H1 (cell line): ENCODE measurements around the gene C9orf50. TPM values are rescaled to one million over a fixed set of nuclear protein-coding genes. Genes with fewer than 3 reads are reported as not detected.

Source experiments
- CTCF ChIA-PET: fragments of 300-600 bp; sonication (Branson Sonifier 250); formaldehyde crosslinking; loops from one replicate; lab custom pipeline; 2021; ENCODE audit not compliant: partially characterized antibody; lab: Charles Lee
- POLR2A ChIA-PET: fragments of 300-600 bp; sonication (Branson Sonifier 250); formaldehyde crosslinking; loops from one replicate; lab custom pipeline; 2021; ENCODE audit warnings: inconsistent platforms; ENCODE audit not compliant: partially characterized antibody; lab: Charles Lee
- DNase-seq, 2 experiments: peaks; one replicate each; pipeline versions ENCODE4 v3.0.0 to v3.0.0-alpha.2; 2010 to 2022; ENCODE audit warnings: low spot score in 2 of 2, low read depth in 1 of 2, mixed read lengths in 1 of 2
- FAIRE-seq: peaks from 2 replicates; lab custom pipeline; 2011; peaks lifted over from hg19 to GRCh38; lab: Jason Lieb, UNC
- H2AFZ ChIP-seq: 2 replicates; pipeline ENCODE4 v1.8.1; 2012; ENCODE audit warnings: low read length, inconsistent platforms
- H2AK5ac ChIP-seq: 2 replicates; pipeline ENCODE4 v1.6.1; 2013; ENCODE audit warnings: low read depth, low read length
- H2BK120ac ChIP-seq: replicated peaks from 2 replicates; pipeline ENCODE3; 2013; ENCODE audit warnings: low read depth, low read length, inconsistent platforms
- H2BK12ac ChIP-seq: 2 replicates; pipeline ENCODE4 v1.6.1; 2013; ENCODE audit warnings: low read depth, low read length
- H2BK15ac ChIP-seq: 2 replicates; pipeline ENCODE4 v1.6.1; 2013; ENCODE audit warnings: low read length
- H2BK20ac ChIP-seq: 2 replicates; pipeline ENCODE4 v1.6.1; 2013; ENCODE audit warnings: low read length
- H2BK5ac ChIP-seq: 2 replicates; pipeline ENCODE4 v1.6.1; 2013; ENCODE audit warnings: low read depth, low read length
- H3K14ac ChIP-seq: 2 replicates; pipeline ENCODE4 v1.6.1; 2013; ENCODE audit warnings: inconsistent platforms; ENCODE audit not compliant: insufficient read length
- H3K18ac ChIP-seq: 2 replicates; pipeline ENCODE4 v1.6.1; 2013; ENCODE audit warnings: low read length; ENCODE audit errors: extremely low read depth
- H3K23ac ChIP-seq: 2 replicates; pipeline ENCODE4 v1.6.1; 2013; ENCODE audit warnings: inconsistent platforms; ENCODE audit not compliant: insufficient read length
- H3K23me2 ChIP-seq: 2 replicates; pipeline ENCODE4 v1.6.1; 2013; ENCODE audit warnings: low read depth, low read length
- H3K27ac ChIP-seq: 2 replicates; pipeline ENCODE4 v1.6.1; 2011; ENCODE audit warnings: low read depth, low read length, inconsistent platforms
- H3K27me3 ChIP-seq, 4 experiments: replicated peaks in 1 of 4; 1 replicate in 1 of 4; 2 replicates in 3 of 4; pipeline versions ENCODE4 v1.6.1 to v1.8.1; 2011 to 2013; ENCODE audit warnings: low read length in 3 of 4, mild to moderate bottlenecking in 3 of 4, inconsistent platforms in 2 of 4, mixed read lengths in 2 of 4, moderate library complexity in 1 of 4; ENCODE audit not compliant: control insufficient read depth in 3 of 4, insufficient read depth in 3 of 4; ENCODE audit errors: extremely low read depth in 1 of 4
- H3K36me3 ChIP-seq, 4 experiments: 2 replicates each; pipeline versions ENCODE4 v1.6.1 to v1.8.1; 2011 to 2013; ENCODE audit warnings: mild to moderate bottlenecking in 4 of 4, low read length in 3 of 4, moderate library complexity in 2 of 4, control low read depth in 1 of 4, inconsistent platforms in 1 of 4; ENCODE audit not compliant: insufficient read depth in 4 of 4, control insufficient read depth in 2 of 4
- H3K4ac ChIP-seq: replicated peaks from 2 replicates; pipeline ENCODE3; 2013; ENCODE audit warnings: low read length, low read depth, mixed read lengths, inconsistent platforms; ENCODE audit not compliant: insufficient read length
- H3K4me1 ChIP-seq, 4 experiments: replicated peaks in 1 of 4; 1 replicate in 1 of 4; 2 replicates in 3 of 4; pipeline versions ENCODE4 v1.6.1 to v1.8.1; 2011 to 2013; ENCODE audit warnings: low read length in 3 of 4, inconsistent platforms in 2 of 4, mixed read lengths in 1 of 4; ENCODE audit not compliant: insufficient read depth in 4 of 4, control insufficient read depth in 3 of 4
- H3K4me2 ChIP-seq, 2 experiments: 2 replicates each; pipeline versions ENCODE4 v1.6.1 to v1.8.1; 2011 to 2013; ENCODE audit warnings: low read depth in 2 of 2, low read length in 2 of 2, control low read depth in 1 of 2, inconsistent platforms in 1 of 2, mild to moderate bottlenecking in 1 of 2; ENCODE audit not compliant: insufficient read depth in 1 of 2
- H3K4me3 ChIP-seq, 4 experiments: fragments of 200-600, 300-600 bp in 1 of 4; sonication (generic), shearing (Covaris generic), sonication (Bioruptor Twin) in 1 of 4; 2 replicates each; pipeline versions ENCODE4 v1.5.1 to v1.8.1; 2011 to 2016; ENCODE audit warnings: low read length in 4 of 4, low read depth in 3 of 4, control low read depth in 2 of 4, inconsistent platforms in 2 of 4, mild to moderate bottlenecking in 2 of 4, mixed read lengths in 1 of 4, moderate library complexity in 1 of 4; ENCODE audit not compliant: insufficient read depth in 2 of 4; ENCODE audit errors: extremely low read depth in 1 of 4
- H3K56ac ChIP-seq: replicated peaks from 2 replicates; pipeline ENCODE3; 2013; ENCODE audit warnings: low read depth, mild to moderate bottlenecking, mixed read lengths, low read length, inconsistent platforms; ENCODE audit not compliant: insufficient read length
- H3K79me1 ChIP-seq: 2 replicates; pipeline ENCODE4 v1.6.1; 2013; ENCODE audit warnings: low read depth, low read length, control low read depth
- H3K79me2 ChIP-seq, 2 experiments: 2 replicates each; pipeline versions ENCODE4 v1.6.1 to v1.8.1; 2012 to 2013; ENCODE audit warnings: low read length in 2 of 2, mild to moderate bottlenecking in 2 of 2, inconsistent platforms in 1 of 2; ENCODE audit not compliant: insufficient read depth in 2 of 2, control insufficient read depth in 1 of 2
- H3K9ac ChIP-seq, 4 experiments: replicated peaks in 1 of 4; 1 replicate in 1 of 4; 2 replicates in 3 of 4; pipeline versions ENCODE4 v1.6.1 to v1.8.1; 2011 to 2013; ENCODE audit warnings: low read depth in 3 of 4, low read length in 3 of 4, control low read depth in 2 of 4, mild to moderate bottlenecking in 2 of 4, moderate library complexity in 2 of 4, inconsistent platforms in 1 of 4; ENCODE audit errors: extremely low read depth in 1 of 4
- H3K9me3 ChIP-seq, 2 experiments: 2 replicates each; pipeline versions ENCODE4 v1.6.1 to v1.8.1; 2012 to 2013; ENCODE audit warnings: mild to moderate bottlenecking in 2 of 2, moderate library complexity in 2 of 2, control low read depth in 1 of 2, inconsistent platforms in 1 of 2, low read depth in 1 of 2, low read length in 1 of 2, mixed read lengths in 1 of 2; ENCODE audit not compliant: insufficient read depth in 2 of 2
- H4K20me1 ChIP-seq, 2 experiments: replicated peaks in 1 of 2; 2 replicates each; pipeline versions ENCODE3 to v1.8.1; 2011 to 2013; ENCODE audit warnings: inconsistent platforms in 2 of 2, low read length in 2 of 2, mild to moderate bottlenecking in 1 of 2; ENCODE audit not compliant: insufficient read depth in 2 of 2, control insufficient read depth in 1 of 2
- H4K5ac ChIP-seq: 2 replicates; pipeline ENCODE4 v1.6.1; 2013; ENCODE audit warnings: low read length, low read depth, mixed read lengths, inconsistent platforms; ENCODE audit not compliant: insufficient read length
- H4K8ac ChIP-seq: 2 replicates; pipeline ENCODE4 v1.8.0; 2013; ENCODE audit warnings: mild to moderate bottlenecking, moderate library complexity, low read length, inconsistent platforms; ENCODE audit not compliant: insufficient read depth; ENCODE audit errors: extremely low read depth
- H4K91ac ChIP-seq: replicated peaks from 2 replicates; pipeline ENCODE3; 2013; ENCODE audit warnings: low read length, mixed read lengths, inconsistent platforms; ENCODE audit not compliant: insufficient read length
- BACH1 ChIP-seq: IDR thresholded peaks from 2 replicates; pipeline ENCODE4 v1.6.1; 2012; ENCODE audit warnings: low read length, improper control_type of control experiment
- CHD2 ChIP-seq: IDR thresholded peaks from 2 replicates; pipeline ENCODE4 v1.6.1; 2012; ENCODE audit warnings: low read length, improper control_type of control experiment
- RFX5 ChIP-seq: IDR thresholded peaks from 2 replicates; pipeline ENCODE4 v1.6.1; 2011; ENCODE audit warnings: low read depth, low read length, improper control_type of control experiment, borderline replicate concordance
- SIX5 ChIP-seq: IDR thresholded peaks from 2 replicates; pipeline ENCODE4 v1.6.1; 2011; ENCODE audit warnings: mild to moderate bottlenecking, low read depth, low read length
- SP1 ChIP-seq: IDR thresholded peaks from 2 replicates; pipeline ENCODE4 v1.6.1; 2011; ENCODE audit warnings: low read depth, low read length
- YY1 ChIP-seq: IDR thresholded peaks from 2 replicates; pipeline ENCODE4 v1.6.1; 2011; ENCODE audit warnings: low read depth, mild to moderate bottlenecking, low read length
- WGBS, 2 experiments: shearing (Covaris generic) in 1 of 2; methylation state at CpG; one replicate each; pipeline versions ENCODE4 v1.1.6 to v1.1.7; 2013 to 2015; ENCODE audit warnings: low lambda C conversion rate in 2 of 2, mixed read lengths in 2 of 2, inconsistent platforms in 1 of 2, low coverage in 1 of 2, missing lambda C conversion rate in 1 of 2; ENCODE audit not compliant: insufficient replicate concordance in 2 of 2, insufficient coverage in 1 of 2, insufficient read length in 1 of 2; ENCODE audit errors: extremely low coverage in 1 of 2, missing lambda C conversion rate in 1 of 2; 5-methylcytosine and 5-hydroxymethylcytosine counted together
- polyA plus RNA-seq, 7 experiments: library from polyadenylated mRNA; depleted of rRNA in 3 of 7; stranded (reverse) in 5 of 7; unstranded in 2 of 7; fragments of >200 nt in 5 of 7; fragments of 200-250 nt in 2 of 7; gene quantifications; 1 replicate in 5 of 7; 2 replicates in 1 of 7; 4 replicates in 1 of 7; pipeline versions ENCODE4 v1.2.1 to v1.2.3, GENCODE V29; 2011 to 2013; ENCODE audit warnings: missing spikeins in 2 of 7, mixed read lengths in 2 of 7
- total RNA-seq: library from RNA; stranded (reverse); fragmentation: NEBNext Ultra II Directional; extraction: Animal tissue kit (Norgen Biotek cat#: 25700); gene quantifications from 2 replicates; pipeline ENCODE4 v1.2.1, GENCODE V29; 2021
- TF ChIP-seq, protein P1 (sequence below): IDR thresholded peaks from 2 replicates; pipeline ENCODE4 v1.6.1; 2011; ENCODE audit warnings: low read length, improper control_type of control experiment
- TF ChIP-seq, protein P2 (sequence below): IDR thresholded peaks from 2 replicates; pipeline ENCODE4 v1.6.1; 2011; ENCODE audit warnings: low read depth, mild to moderate bottlenecking, low read length; ENCODE audit not compliant: insufficient read depth

C9orf50 gene
- total and polyA plus RNA-seq, 2 of the 8 experiments (the other 6 are each of a cell fraction or from before 2014, with no cell fraction given) = not detected

- ChIA-PET POLR2A (interaction anchor here (1.0 to 1.8 kb wide), 5 partner anchors 13 to 407 kb away, joined by 3 to 7 read pairs (median 3); no protein-coding TSS in a partner anchor), CTCF (interaction anchor here (0.6 to 7.0 kb wide), 10 partner anchors 9 to 1594 kb away, joined by 3 to 37 read pairs (median 4); no protein-coding TSS in a partner anchor)
- peak; percentile 76 for FAIRE-seq
Observed at GRCh38 chr9:129584136-129584535, 36.8 kb downstream of the C9orf50 start.

More at GRCh38 chr9:129584136-129584535, 36.8 kb downstream of the C9orf50 start:
- peak overlapping the region; percentile 82; the same call in 1 of the 2 replicates for H4K8ac ChIP-seq
- peak overlapping the region; percentile 47; the same call in 1 of the 2 replicates for H2BK5ac ChIP-seq
- H3K23ac ChIP-seq = no peak overlapping the region
- peak overlapping the region; percentile 62; the same call in 1 of the 2 replicates for H2BK12ac ChIP-seq
- no peak overlapping the region for H3K4ac ChIP-seq
- H4K5ac ChIP-seq = peak overlapping the region; percentile 64
- no peak overlapping the region for H3K9ac ChIP-seq
- H2AK5ac ChIP-seq = peak overlapping the region; percentile 70; the same call in 1 of the 2 replicates
- no peaks in the 10 kb centered on the region; a peak in 1 of 7 replicates for H3K27me3 ChIP-seq
- TF ChIP-seq SP1 = peak; percentile 47; the same call in 1 of the 2 replicates
- TF ChIP-seq CHD2 = 0 out of 2 replicates have a peak, but pooled peaks have one; percentile 16
- TF ChIP-seq YY1 = peak; percentile 85
- TF ChIP-seq, protein P1, sequence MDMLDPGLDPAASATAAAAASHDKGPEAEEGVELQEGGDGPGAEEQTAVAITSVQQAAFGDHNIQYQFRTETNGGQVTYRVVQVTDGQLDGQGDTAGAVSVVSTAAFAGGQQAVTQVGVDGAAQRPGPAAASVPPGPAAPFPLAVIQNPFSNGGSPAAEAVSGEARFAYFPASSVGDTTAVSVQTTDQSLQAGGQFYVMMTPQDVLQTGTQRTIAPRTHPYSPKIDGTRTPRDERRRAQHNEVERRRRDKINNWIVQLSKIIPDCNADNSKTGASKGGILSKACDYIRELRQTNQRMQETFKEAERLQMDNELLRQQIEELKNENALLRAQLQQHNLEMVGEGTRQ = peak; percentile 90
- TF ChIP-seq BACH1 = no peak
- TF ChIP-seq RFX5 = no peak
- TF ChIP-seq, protein P2, sequence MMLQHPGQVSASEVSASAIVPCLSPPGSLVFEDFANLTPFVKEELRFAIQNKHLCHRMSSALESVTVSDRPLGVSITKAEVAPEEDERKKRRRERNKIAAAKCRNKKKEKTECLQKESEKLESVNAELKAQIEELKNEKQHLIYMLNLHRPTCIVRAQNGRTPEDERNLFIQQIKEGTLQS = peak; percentile 88
- peak; percentile 90 for TF ChIP-seq SIX5
- TF ChIP-seq, all 59 proteins: peak for 6
- no peaks in the 10 kb centered on the region for H3K23me2 ChIP-seq
- H2AFZ ChIP-seq = peak overlapping the region; percentile 69
- H4K91ac ChIP-seq = peak overlapping the region; percentile 59
- 87% methylated on average over 1 of the region's 1 CpG; no CpG with 5 or more reads in 1 of the 2 experiments for WGBS, 2 experiments
- no peak overlapping the region for H2BK120ac ChIP-seq
- H3K56ac ChIP-seq = no peak overlapping the region
- no peaks in the 10 kb centered on the region for H3K36me3 ChIP-seq
- no peak overlapping the region for H2BK20ac ChIP-seq
- H3K4me1 ChIP-seq = peaks cover 0 to 8% (median 1%) of the 10 kb centered on the region in 4 experiments; a peak in 3 of 7 replicates
- H2BK15ac ChIP-seq = peak overlapping the region; percentile 96; the same call in 1 of the 2 replicates
- H3K27ac ChIP-seq = no peak overlapping the region
- no peaks in the 10 kb centered on the region for H3K9me3 ChIP-seq
- DNase-seq = peak in 1 of 2 experiments; percentile 71
- 0 out of 4 replicates have a peak overlapping the region, but pooled peaks of 1 of the 2 experiments have one; percentile 32 for H3K4me2 ChIP-seq
- no peaks in the 10 kb centered on the region for H3K79me2 ChIP-seq
- H4K20me1 ChIP-seq = no peaks in the 10 kb centered on the region
- no peak overlapping the region for H3K14ac ChIP-seq
- H3K4me3 ChIP-seq = no peak overlapping the region
- peak overlapping the region; percentile 84 for H3K18ac ChIP-seq
- H3K79me1 ChIP-seq = no peaks in the 10 kb centered on the region
